SK-N-MC (cell line): ENCODE measurements around the gene OR2A2.
"Not testable (repeated sequence)": the region's sequence is repeated elsewhere in the genome, so short reads cannot be mapped to it uniquely, and the experiment has no call there.

Source experiments
- DNase-seq: peaks from one replicate; pipeline ENCODE4 v3.0.0-alpha.2; 2011; ENCODE audit warnings: low read depth, low spot score
- H3K27ac ChIP-seq: fragments of 200-600 bp; sonication (generic); 2 replicates; pipeline ENCODE4 v1.5.1; 2016; ENCODE audit warnings: mixed run types
- H3K36me3 ChIP-seq: fragments of 200-600 bp; sonication (generic); 2 replicates; pipeline ENCODE4 v1.6.1; 2017; ENCODE audit warnings: antibody characterized with exemption, low read length, mixed read lengths; ENCODE audit not compliant: insufficient read depth
- H3K4me3 ChIP-seq: fragments of 200-600 bp; sonication (generic); 2 replicates; pipeline ENCODE4 v1.5.1; 2016
- H3K9ac ChIP-seq: fragments of 200-600 bp; sonication (generic); 2 replicates; pipeline ENCODE4 v1.8.0; 2017; ENCODE audit warnings: mixed run types, mixed read lengths; ENCODE audit not compliant: insufficient read length
- H3K9me3 ChIP-seq: fragments of 200-600 bp; sonication (generic); 2 replicates; pipeline ENCODE4 v1.6.1; 2017; ENCODE audit warnings: low read depth, mild to moderate bottlenecking, antibody characterized with exemption, low read length, moderate library complexity, mixed read lengths
- EZH2 ChIP-seq: fragments of 200-600 bp; sonication (generic); IDR thresholded peaks from one replicate; pipeline ENCODE4 v1.6.1; 2017; ENCODE audit warnings: antibody characterized with exemption
- FOXP2 ChIP-seq: optimal IDR thresholded peaks from 2 replicates; pipeline ENCODE3; 2011; ENCODE audit warnings: mild to moderate bottlenecking, moderate library complexity; ENCODE audit not compliant: insufficient read depth; ENCODE audit errors: extremely low read length, control extremely low read depth
- POLR2AphosphoS5 ChIP-seq: IDR thresholded peaks from 2 replicates; pipeline ENCODE4 v1.6.1; 2012; ENCODE audit warnings: mild to moderate bottlenecking, low read depth, low read length, borderline replicate concordance

OR2A2 gene

GRCh38 chr7:144098776-144099175, 10.6 kb upstream of the OR2A2 start:
- TF ChIP-seq FOXP2: no peak
- no peak for TF ChIP-seq EZH2
- TF ChIP-seq POLR2AphosphoS5: no peak
- no peak overlapping the region for H3K4me3 ChIP-seq
- no peak for DNase-seq
- H3K27ac ChIP-seq: no peak overlapping the region
- H3K9ac ChIP-seq: no peak overlapping the region
- no peaks in the 10 kb centered on the region for H3K36me3 ChIP-seq
- H3K9me3 ChIP-seq: no peaks in the 10 kb centered on the region

- no peaks in the 10 kb centered on the region for H3K9me3 ChIP-seq
- no peak for DNase-seq
- no peak overlapping the region for H3K9ac ChIP-seq
- no peak overlapping the region for H3K27ac ChIP-seq
- H3K4me3 ChIP-seq: no peak overlapping the region
- no peak for TF ChIP-seq EZH2
- no peak for TF ChIP-seq POLR2AphosphoS5
- no peak for TF ChIP-seq FOXP2
- H3K36me3 ChIP-seq: no peaks in the 10 kb centered on the region
Measured at GRCh38 chr7:144100607-144101006, 8.8 kb upstream of the OR2A2 start.

GRCh38 chr7:144102041-144102440, 7.3 kb upstream of the OR2A2 start:
- Histone ChIP-seq H3K9me3 (no peaks in the 10 kb centered on the region), H3K27ac (no peak overlapping the region), H3K4me3 (no peak overlapping the region), H3K36me3 (no peaks in the 10 kb centered on the region), H3K9ac (no peak overlapping the region)
- no peak for DNase-seq
- TF ChIP-seq FOXP2 (no peak), POLR2AphosphoS5 (no peak)

GRCh38 chr7:144105211-144105610, 4.2 kb upstream of the OR2A2 start:
- no peaks in the 10 kb centered on the region for H3K36me3 ChIP-seq
- TF ChIP-seq POLR2AphosphoS5 (no peak), EZH2 (no peak), FOXP2 (no peak)
- DNase-seq: no peak
- no peaks in the 10 kb centered on the region for H3K9me3 ChIP-seq
- no peak overlapping the region for H3K9ac ChIP-seq
- H3K4me3 ChIP-seq: no peak overlapping the region
- H3K27ac ChIP-seq: no peak overlapping the region

- H3K9ac ChIP-seq: no peak overlapping the region
- no peaks in the 10 kb centered on the region for H3K9me3 ChIP-seq
- no peak overlapping the region for H3K4me3 ChIP-seq
- H3K36me3 ChIP-seq: no peaks in the 10 kb centered on the region
- no peak for DNase-seq
- no peak for TF ChIP-seq FOXP2
- no peak for TF ChIP-seq EZH2
- TF ChIP-seq POLR2AphosphoS5: no peak
- H3K27ac ChIP-seq: no peak overlapping the region
Measured at GRCh38 chr7:144110272-144110671, 889 bp downstream of the OR2A2 start.

GRCh38 chr7:144113651-144114050, 4.3 kb downstream of the OR2A2 start:
- H3K4me3 ChIP-seq: no peak overlapping the region
- H3K36me3 ChIP-seq: no peaks in the 10 kb centered on the region
- no peak overlapping the region for H3K27ac ChIP-seq
- DNase-seq: no peak
- TF ChIP-seq POLR2AphosphoS5: no peak
- TF ChIP-seq FOXP2: no peak
- no peak for TF ChIP-seq EZH2
- H3K9ac ChIP-seq: no peak overlapping the region
- no peaks in the 10 kb centered on the region for H3K9me3 ChIP-seq

GRCh38 chr7:144118341-144118740, 9.0 kb downstream of the OR2A2 start:
- TF ChIP-seq FOXP2: no peak
- TF ChIP-seq POLR2AphosphoS5: no peak
- no peak for TF ChIP-seq EZH2
- Histone ChIP-seq H3K4me3 (no peak overlapping the region), H3K36me3 (no peaks in the 10 kb centered on the region), H3K9ac (no peak overlapping the region), H3K27ac (no peak overlapping the region), H3K9me3 (no peaks in the 10 kb centered on the region)
- no peak for DNase-seq

GRCh38 chr7:144122876-144123275, 13.5 kb downstream of the OR2A2 start, which contains the start of gene OR2A14:
TSS of gene OR2A14 (plus strand) at chr7:144123176. CDS start at chr7:144129113, 5,937 bp downstream.
- Histone ChIP-seq H3K27ac (no peak within 1 kb of the TSS), H3K9me3 (no peaks in the 10 kb centered on the region), H3K36me3 (no peaks in the 10 kb centered on the region), H3K4me3 (no peak within 1 kb of the TSS), H3K9ac (no peak within 1 kb of the TSS)
- no peak for DNase-seq
- TF ChIP-seq POLR2AphosphoS5 (no peak), FOXP2 (no peak), EZH2 (no peak)

DNA sequence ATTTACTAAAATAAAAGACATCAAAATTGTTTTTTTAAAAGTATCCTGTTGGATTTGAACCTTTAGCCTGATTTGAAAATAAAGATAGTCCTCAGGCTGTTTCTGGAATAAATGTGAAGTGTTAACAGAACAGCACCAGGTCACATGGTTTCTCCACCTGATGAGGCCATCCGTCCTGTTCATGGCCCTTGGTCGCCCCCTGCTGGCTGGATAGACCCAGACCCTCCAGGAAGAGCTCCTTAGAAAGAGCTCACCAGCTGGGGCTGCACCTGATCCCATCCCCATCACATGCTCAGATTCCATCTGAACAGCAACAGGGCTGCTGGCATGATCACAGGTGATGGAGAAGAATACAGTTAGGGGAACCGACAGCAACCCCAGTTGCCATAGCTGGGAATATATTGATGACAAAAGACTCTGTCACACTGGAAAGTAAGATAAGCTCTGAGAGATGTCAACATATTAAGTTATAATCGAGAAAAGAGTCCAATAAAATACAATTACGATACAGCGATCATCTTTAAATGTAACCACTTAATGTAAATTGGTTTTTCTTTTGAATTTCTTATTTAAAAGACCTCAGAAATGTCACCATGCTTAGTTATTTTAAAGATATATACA, 18.4 kb downstream of the OR2A2 start:
- Histone ChIP-seq H3K27ac (no peak overlapping the region), H3K9me3 (no peaks in the 10 kb centered on the region), H3K9ac (no peak overlapping the region), H3K4me3 (no peak overlapping the region), H3K36me3 (no peaks in the 10 kb centered on the region)
- no peak for TF ChIP-seq EZH2
- peak; percentile 40 for DNase-seq

- not testable (repeated sequence) for H3K9ac ChIP-seq, H3K9me3 ChIP-seq, H3K27ac ChIP-seq, H3K36me3 ChIP-seq, DNase-seq, H3K4me3 ChIP-seq
Measured at GRCh38 chr7:144129601-144130000, 20.2 kb downstream of the OR2A2 start.
